Epithelial cell of prostate (primary cell): ENCODE data around the gene FCGR3B.
"Not testable (repeated sequence)": the region's sequence is repeated elsewhere in the genome, so short reads cannot be mapped to it uniquely, and the experiment has no call there.

Source experiments
- DNase-seq: peaks from one replicate; pipeline ENCODE4 v3.0.0-alpha.2; 2011; ENCODE audit warnings: low read depth, low spot score
- H3K27ac ChIP-seq: fragments of 450-650 bp; 2 replicates; pipeline ENCODE4 v1.5.1; 2017; ENCODE audit warnings: mild to moderate bottlenecking

FCGR3B gene

DNA sequence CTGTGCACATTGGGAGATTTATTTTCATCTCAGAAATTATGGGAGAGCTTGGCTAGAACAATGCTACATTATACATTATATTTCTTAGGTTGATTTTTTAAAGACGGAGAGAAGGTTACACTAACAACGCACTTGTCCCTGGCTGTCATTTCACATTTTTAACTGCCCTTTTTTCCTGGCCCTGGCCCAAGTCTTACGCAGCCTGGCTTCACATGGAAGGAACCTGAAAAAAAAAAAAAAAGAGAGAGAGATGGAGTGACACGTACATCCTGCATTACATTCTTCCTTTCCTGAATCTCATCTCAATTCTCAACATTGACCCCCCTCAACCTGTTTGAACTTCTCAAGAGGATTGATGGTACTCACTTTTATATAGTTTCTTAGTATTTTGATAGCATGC, 20.8 kb downstream of the FCGR3B start:
- not testable (repeated sequence) for DNase-seq, H3K27ac ChIP-seq

DNA sequence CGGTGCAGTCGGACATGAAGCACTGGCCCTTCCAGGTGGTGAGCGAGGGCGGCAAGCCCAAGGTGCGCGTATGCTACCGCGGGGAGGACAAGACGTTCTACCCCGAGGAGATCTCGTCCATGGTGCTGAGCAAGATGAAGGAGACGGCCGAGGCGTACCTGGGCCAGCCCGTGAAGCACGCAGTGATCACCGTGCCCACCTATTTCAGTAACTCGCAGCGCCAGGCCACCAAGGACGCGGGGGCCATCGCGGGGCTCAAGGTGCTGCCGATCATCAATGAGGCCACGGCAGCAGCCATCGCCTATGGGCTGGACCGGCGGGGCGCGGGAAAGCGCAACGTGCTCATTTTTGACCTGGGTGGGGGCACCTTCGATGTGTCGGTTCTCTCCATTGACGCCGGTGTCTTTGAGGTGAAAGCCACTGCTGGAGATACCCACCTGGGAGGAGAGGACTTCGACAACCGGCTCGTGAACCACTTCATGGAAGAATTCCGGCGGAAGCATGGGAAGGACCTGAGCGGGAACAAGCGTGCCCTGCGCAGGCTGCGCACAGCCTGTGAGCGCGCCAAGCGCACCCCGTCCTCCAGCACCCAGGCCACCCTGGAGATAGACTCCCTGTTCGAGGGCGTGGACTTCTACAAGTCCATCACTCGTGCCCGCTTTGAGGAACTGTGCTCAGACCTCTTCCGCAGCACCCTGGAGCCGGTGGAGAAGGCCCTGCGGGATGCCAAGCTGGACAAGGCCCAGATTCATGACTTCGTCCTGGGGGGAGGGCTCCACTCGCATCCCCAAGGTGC, 24.2 kb downstream of the FCGR3B start:
- DNase-seq, result not testable (repeated sequence)

DNA sequence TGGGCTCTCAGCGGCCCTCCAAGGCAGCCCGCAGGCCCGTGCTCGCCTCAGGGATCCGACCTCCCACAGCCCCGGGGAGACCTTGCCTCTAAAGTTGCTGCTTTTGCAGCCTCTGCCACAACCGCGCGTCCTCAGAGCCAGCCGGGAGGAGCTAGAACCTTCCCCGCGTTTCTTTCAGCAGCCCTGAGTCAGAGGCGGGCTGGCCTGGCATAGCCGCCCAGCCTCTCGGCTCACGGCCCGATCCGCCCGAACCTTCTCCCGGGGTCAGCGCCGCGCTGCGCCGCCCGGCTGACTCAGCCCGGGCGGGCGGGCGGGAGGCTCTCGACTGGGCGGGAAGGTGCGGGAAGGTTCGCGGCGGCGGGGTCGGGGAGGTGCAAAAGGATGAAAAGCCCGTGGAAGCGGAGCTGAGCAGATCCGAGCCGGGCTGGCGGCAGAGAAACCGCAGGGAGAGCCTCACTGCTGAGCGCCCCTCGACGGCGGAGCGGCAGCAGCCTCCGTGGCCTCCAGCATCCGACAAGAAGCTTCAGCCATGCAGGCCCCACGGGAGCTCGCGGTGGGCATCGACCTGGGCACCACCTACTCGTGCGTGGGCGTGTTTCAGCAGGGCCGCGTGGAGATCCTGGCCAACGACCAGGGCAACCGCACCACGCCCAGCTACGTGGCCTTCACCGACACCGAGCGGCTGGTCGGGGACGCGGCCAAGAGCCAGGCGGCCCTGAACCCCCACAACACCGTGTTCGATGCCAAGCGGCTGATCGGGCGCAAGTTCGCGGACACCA, 25.0 kb downstream of the FCGR3B start:
- not testable (repeated sequence) for H3K27ac ChIP-seq, DNase-seq

More for the DNA sequence above, 24.2 kb downstream of the FCGR3B start:
- not testable (repeated sequence) for H3K27ac ChIP-seq

DNA sequence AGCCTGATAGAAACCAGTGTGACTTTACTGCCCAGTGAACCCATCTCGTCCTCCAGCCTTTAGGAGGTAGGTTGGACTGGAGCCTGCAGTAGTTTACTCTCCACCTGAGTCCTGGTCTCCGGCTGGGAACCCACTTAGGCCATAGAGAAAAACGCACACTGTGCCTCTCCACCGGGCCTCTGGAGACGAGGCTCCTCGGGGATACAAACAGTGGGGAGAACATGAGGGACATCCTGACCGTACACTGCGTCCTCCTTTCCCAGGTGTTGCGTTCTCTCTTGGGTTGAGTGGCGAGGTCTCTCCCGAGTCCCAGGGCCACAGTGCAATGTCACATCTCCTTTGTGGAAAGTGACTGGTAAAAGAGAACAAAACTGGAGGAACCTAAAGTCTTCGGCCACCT, 26.0 kb downstream of the FCGR3B start:
- not testable (repeated sequence) for DNase-seq, H3K27ac ChIP-seq

DNA sequence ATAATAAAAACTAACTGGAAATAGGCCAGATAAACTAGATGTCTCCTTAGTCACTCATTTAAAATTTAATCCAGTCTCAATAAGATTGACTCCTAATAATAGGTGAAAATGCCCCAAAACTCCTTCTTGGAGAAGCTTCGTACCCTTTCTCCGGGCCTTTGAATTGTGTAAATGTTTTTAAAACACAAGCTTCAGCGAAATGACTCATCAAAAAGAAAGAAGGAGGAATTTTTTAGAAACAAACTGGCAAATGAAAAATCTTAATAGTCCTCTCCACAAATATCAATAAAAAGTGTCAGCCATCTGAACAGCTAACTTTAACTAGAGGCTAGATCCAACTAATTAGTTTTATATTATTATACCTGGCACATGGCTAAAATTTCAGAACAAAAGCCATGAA, 33.9 kb downstream of the FCGR3B start:
- not testable (repeated sequence) for DNase-seq, H3K27ac ChIP-seq

DNA sequence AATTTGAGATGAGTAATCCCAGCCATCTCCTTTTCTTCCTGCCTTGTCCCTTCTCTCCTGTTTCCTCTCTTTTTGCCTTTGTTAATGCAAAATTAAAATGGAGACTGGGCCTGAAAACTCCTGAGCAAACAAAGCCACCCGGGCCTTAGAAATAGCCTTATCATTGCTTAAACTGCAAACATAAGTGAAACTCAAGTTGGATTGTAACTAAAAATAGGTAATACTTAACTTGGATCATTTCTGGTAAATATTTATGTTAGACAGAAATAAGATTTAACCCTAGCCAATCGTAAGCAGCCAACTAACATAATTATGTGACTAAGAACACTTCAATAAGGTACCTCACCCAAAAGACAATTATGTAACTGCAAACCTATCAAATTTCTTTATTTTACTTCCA, 35.4 kb downstream of the FCGR3B start:
- not testable (repeated sequence) for H3K27ac ChIP-seq, DNase-seq

DNA sequence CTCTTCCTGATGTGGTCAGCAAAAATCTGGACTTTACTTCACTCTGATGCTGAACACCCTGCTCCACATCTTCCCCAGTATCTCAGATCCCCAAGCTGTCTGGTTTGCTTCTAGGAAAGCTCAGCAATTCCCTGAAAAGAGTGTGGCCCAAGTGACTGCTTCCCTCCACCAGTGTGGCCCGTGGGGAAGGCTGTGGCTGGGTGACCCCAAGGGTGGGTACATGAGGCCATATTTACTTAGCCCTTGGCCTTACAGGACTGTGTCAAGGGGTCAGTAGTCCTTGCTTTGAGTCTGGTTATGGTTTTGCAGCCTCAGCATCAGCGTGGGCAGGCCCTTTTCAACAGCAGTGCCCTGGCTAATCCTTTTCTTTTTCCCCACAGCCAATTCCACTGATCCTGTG, 35.8 kb downstream of the FCGR3B start:
- H3K27ac ChIP-seq, result not testable (repeated sequence)

DNA sequence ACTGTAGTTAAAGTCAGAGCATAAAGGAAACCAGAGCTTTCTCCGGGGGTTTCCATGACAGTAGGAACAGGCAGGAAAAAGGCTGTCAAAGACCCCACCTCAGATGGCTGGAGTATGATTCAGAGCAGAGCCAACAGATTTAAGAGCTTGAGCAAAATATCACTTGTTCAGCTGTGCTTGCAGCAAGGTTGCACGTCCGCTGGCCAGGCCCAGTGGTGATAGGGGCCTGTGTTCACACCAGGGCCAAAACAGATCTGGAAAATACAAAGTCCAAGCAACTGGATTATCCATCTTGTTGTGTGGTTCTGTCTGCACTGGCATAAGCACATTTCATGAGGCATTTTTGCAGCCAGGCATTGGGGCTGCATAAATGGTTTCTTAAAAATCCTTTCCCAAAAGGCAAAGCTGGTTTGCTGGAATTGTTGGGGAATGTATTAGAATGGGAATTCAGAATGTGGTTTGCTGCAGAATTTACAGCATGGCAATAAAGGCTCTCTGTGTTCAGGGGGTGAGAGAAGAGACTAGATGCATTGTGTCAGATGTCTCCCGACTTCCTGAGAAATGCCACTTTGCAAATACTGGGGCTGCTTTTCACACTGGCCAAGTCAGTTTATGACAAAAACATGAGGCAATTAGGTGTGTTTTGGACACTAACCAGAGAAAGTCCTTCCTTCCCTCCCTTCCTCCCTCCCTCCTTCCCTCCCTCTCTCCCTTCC, 36.5 kb downstream of the FCGR3B start:
- not testable (repeated sequence) for DNase-seq, H3K27ac ChIP-seq

More for the DNA sequence above, 35.8 kb downstream of the FCGR3B start:
- DNase-seq, result not testable (repeated sequence)

DNA sequence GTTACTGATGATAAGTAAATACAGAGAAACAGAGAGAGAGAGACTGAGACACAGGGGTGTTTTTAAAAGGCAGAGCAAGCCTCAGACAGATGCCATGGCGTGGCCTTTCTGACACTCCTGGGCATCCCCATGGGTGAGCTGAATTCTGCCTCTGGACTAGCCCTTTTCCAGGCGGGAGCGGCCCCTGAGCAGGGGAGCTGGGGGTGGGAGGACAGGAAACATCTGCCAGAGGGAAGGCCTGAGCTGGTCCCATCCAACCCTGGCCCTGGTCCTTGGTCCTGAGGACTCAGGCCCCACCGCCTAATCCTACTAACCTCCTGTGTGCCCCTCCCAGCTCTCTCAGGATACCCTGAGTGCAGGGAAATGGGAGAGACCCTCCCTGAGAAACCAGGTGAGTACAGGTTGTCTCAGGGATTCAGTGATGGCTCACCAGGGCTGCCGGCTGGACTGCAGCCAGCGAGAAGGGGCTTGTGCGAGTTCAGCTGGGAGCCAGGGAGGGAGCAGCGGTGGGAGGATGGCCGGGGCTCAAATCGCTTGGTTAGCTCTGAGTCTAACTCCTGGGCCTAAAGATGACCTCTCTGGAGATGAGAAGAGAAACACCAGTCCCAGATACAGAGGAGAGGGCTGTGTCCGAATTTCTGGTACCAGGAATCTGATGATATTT, 37.8 kb downstream of the FCGR3B start:
- H3K27ac ChIP-seq, DNase-seq: not testable (repeated sequence)

DNA sequence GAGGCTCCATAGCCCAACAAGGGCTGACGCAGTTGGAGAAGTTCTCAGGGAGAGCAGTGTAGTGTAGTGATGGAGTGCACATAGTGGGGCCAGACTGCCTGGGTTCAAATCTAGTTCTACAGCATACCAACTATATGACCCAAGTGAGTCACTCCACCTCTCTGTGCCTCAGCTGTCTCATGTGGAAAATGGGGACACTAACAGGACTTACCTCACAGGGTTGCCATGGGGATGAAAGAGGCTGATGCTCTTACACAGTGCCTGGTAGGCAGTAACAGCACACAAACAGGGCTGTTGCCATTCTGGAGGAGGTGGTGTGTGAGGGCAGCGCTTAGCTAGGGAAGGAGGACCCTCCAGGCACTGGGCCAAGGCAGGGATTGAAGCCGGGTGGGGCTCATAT, 38.4 kb downstream of the FCGR3B start:
- H3K27ac ChIP-seq, DNase-seq: not testable (repeated sequence)

DNA sequence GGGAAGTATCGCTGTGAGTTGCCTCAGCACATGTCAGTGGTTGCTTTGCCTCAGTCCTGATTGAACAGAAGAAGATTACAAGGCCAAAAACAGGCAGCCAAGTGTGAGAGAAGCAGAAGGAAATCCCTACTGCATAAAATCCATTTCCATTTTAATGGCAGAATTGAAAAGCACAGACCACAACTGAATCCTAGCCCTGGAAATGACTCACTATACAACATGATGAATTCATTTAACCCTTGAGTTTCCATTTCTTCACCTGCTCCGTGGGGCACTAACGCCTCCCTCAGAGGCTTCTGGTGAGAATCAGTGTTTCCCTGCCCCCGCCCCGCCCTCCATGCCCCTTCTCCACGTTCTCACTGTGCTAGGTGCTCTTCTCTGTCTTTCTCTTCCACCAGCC, 41.1 kb downstream of the FCGR3B start:
- DNase-seq, H3K27ac ChIP-seq: not testable (repeated sequence)

DNA sequence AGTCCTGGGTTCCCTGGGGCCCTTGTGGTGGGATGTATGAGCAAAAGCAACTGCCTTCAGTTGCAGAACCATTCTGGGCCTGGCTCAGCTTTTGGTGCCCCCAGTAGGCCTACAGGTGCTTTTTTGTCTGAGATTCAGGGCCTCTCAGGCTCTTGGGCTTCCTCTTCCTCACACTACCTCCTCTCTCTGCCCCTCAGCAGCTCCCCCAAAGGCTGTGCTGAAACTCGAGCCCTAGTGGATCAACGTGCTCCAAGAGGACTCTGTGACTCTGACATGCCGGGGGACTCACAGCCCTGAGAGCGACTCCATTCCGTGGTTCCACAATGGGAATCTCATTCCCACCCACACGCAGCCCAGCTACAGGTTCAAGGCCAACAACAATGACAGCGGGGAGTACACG, 41.6 kb downstream of the FCGR3B start:
- DNase-seq, H3K27ac ChIP-seq: not testable (repeated sequence)

DNA sequence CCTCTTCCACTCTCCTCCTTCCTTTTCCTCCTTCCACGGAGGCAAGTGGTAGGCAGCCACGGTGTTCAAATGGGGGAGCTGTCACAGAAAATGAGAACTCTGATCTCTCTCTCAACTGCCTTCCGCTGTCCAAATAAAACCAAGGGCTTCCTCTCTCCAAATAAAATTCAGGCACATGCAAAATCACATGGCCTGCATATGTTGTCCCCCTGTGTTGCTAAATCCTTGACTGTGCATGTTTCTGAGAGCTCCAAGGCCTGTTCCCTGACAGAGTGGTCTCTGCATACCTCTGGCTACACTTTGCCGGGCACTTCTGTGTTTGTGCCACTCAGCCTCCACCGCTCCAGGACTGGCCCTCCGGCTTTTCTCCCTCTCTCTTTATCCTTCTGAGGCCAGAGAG, 42.4 kb downstream of the FCGR3B start:
- not testable (repeated sequence) for DNase-seq, H3K27ac ChIP-seq

DNA sequence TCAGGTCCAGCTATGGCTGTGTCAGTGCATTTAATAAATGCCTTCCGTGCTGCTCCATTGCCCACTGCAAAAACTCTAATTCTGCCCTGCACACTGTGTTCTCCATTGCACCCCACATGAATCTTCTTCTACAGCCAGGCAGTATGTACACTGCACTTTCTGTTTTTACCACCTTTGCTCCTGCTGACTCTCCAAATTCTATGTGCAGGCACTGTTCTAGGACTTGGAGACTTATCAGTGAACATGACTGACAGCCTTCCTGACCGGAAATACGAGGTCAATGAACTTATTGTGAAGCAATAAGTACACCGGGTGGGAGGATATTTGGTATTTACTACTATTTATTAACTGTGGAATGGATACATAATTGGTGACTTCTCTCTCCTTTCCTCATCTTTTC, 48.1 kb downstream of the FCGR3B start:
- not testable (repeated sequence) for DNase-seq, H3K27ac ChIP-seq

DNA sequence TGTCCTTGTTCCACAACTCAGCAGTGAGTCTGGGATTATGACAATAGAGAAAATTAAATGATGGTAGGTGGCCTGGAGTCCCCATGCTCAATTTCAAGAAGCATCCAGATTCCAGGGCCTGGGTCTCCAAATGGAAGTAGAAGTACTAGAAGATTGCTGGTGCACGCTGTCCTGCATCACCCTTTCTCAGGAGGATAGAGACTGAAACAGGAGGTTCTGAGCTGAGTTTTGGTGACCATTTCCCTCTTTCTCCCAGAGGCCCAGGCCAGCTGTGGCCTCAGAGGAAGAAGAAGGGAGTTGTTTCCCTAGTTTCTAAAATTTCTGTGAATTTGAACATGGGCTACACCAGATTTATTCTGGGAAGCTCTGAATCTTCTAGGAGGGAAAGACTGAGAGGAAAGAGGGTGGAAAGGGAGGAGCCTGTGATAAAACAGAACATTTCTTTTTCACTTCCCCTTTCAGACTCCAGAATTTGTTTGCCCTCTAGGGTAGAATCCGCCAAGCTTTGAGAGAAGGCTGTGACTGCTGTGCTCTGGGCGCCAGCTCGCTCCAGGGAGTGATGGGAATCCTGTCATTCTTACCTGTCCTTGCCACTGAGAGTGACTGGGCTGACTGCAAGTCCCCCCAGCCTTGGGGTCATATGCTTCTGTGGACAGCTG, 50.0 kb downstream of the FCGR3B start:
- not testable (repeated sequence) for DNase-seq, H3K27ac ChIP-seq

DNA sequence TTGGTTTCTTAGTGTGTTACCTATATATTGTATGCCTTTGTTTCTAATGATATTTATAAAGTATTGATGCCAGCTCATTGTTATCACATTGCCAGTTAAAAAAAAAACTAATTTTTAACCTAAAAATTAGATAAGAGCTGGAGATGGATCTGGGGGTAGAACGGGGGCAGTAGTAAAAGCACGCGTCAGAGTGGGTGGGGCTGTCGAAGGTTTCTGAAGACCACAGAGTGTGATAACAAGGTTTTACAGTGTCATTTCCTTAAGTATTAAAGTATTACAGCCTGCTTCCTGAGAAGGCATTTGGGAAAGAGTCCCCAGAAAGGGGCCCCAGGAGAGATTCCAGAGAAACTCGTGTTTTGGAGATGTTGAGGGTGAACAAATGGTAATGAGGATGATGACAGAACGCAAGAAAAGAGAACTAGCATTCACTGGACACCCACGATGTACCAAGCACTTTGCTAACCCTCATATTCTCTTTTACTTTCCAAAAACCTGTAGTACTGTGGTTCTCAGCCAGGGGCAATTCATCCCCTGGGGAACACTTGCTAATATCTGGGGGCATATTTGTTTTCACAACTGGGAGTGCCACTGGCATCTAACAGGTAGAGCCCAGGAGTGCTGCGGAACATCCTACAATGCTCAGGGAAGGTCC, 51.0 kb downstream of the FCGR3B start:
- not testable (repeated sequence) for DNase-seq, H3K27ac ChIP-seq

DNA sequence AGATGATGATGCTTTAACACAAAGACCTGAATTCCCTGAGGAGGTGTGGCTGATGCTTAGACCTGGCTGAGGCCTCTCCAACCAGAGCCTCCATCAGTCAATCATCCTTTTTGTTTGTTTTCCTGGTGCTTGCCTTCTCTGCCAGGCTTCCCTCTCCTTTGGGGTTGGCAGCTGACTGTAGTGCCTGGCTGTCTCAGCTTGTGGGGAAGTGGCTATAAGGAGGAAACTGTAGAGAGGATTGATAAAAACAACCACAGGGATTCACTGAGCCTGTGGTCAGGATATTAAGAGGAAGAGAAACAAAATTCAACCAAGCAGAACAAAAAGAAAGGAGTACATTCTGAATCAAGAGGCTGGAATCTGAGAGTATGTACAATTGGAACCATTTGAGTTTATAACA, 54.3 kb downstream of the FCGR3B start:
- DNase-seq, H3K27ac ChIP-seq: not testable (repeated sequence)
